ENCODE data around the gene SNED1.

SNED1 gene

GRCh38 chr2:241068136-241068941 lies 69.9 kb downstream of the SNED1 start:
- DNase-seq (ENCODE audit: low spot score), result no peak

- no peak for DNase-seq (ENCODE audit: low spot score)
Measured at GRCh38 chr2:241068942-241069810, 70.8 kb downstream of the SNED1 start.

- DNase-seq (ENCODE audit: low spot score), result peak; percentile 41
Measured at GRCh38 chr2:241069821-241070281, 71.4 kb downstream of the SNED1 start.

GRCh38 chr2:241070361-241070760 lies 71.9 kb downstream of the SNED1 start:
- no peak for DNase-seq (ENCODE audit: low spot score)

GRCh38 chr2:241070811-241071676 lies 72.6 kb downstream of the SNED1 start:
- no peak for DNase-seq (ENCODE audit: low spot score)

GRCh38 chr2:241071677-241072111 lies 73.3 kb downstream of the SNED1 start:
- DNase-seq (ENCODE audit: low spot score), result no peak

GRCh38 chr2:241072151-241072550 lies 73.7 kb downstream of the SNED1 start:
- no peak for DNase-seq (ENCODE audit: low spot score)

GRCh38 chr2:241072553-241073165 lies 74.2 kb downstream of the SNED1 start:
- DNase-seq (ENCODE audit: low spot score), result no peak

- DNase-seq (ENCODE audit: low spot score), result peak; percentile 2
Measured at GRCh38 chr2:241073166-241074064, 75.0 kb downstream of the SNED1 start.

- no peak for DNase-seq (ENCODE audit: low spot score)
Measured at GRCh38 chr2:241074065-241074818, 75.8 kb downstream of the SNED1 start.

- DNase-seq (ENCODE audit: low spot score), result no peak
Measured at GRCh38 chr2:241074901-241075540, 76.6 kb downstream of the SNED1 start.

- DNase-seq (ENCODE audit: low spot score), result no peak
Measured at GRCh38 chr2:241080405-241081189, 82.2 kb downstream of the SNED1 start.

- DNase-seq (ENCODE audit: low spot score), result no peak
Measured at GRCh38 chr2:241081190-241081642, 82.8 kb downstream of the SNED1 start.

- no peak for DNase-seq (ENCODE audit: low spot score)
Measured at GRCh38 chr2:241081643-241082340, 83.4 kb downstream of the SNED1 start.

- no peak for DNase-seq (ENCODE audit: low spot score)
Measured at GRCh38 chr2:241082341-241083090, 84.1 kb downstream of the SNED1 start.

- no peak for DNase-seq (ENCODE audit: low spot score)
Measured at GRCh38 chr2:241083091-241083415, 84.6 kb downstream of the SNED1 start.

- no peak for DNase-seq (ENCODE audit: low spot score)
Measured at GRCh38 chr2:241084856-241085444, 86.5 kb downstream of the SNED1 start.
